GM23338 (cell line): Measurements from ENCODE around the gene DST. TPM values are rescaled to one million over a fixed set of nuclear protein-coding genes. Genes with fewer than 3 reads are reported as not detected.

Source experiments
- CREB1 ChIP-seq: fragments of 250-450 bp; sonication (Bioruptor Pico); IDR thresholded peaks from 2 replicates; pipeline ENCODE4 v1.5.0; 2020; ENCODE audit warnings: low read depth, mild to moderate bottlenecking, moderate library complexity
- EZH2 ChIP-seq: fragments of 200-600 bp; sonication (generic); IDR thresholded peaks from one replicate; pipeline ENCODE4 v1.8.0; 2017; ENCODE audit warnings: antibody characterized with exemption, mild to moderate bottlenecking, low read depth; ENCODE audit not compliant: unreplicated experiment
- EZH2phosphoT487 ChIP-seq: fragments of 200-600 bp; sonication (generic); IDR thresholded peaks from one replicate; pipeline ENCODE4 v1.8.1; 2018; ENCODE audit warnings: antibody characterized with exemption; ENCODE audit not compliant: unreplicated experiment
- JUNB ChIP-seq: IDR thresholded peaks from one replicate; pipeline ENCODE4 v1.6.1; 2016; ENCODE audit warnings: antibody characterized with exemption; ENCODE audit not compliant: unreplicated experiment
- NANOG ChIP-seq: IDR thresholded peaks from 2 replicates; pipeline ENCODE4 v1.6.1; 2016; ENCODE audit warnings: antibody characterized with exemption, borderline replicate concordance
- POLR2AphosphoS5 ChIP-seq: IDR thresholded peaks from 2 replicates; pipeline ENCODE4 v1.6.1; 2016; ENCODE audit warnings: antibody characterized with exemption, low read depth
- STAT1 ChIP-seq: IDR thresholded peaks from one replicate; pipeline ENCODE4 v1.6.1; 2016; ENCODE audit warnings: antibody characterized with exemption; ENCODE audit not compliant: unreplicated experiment
- ZNF331 ChIP-seq: fragments of 250-450 bp; sonication (Bioruptor Pico); IDR thresholded peaks from 2 replicates; pipeline ENCODE4 v1.5.0; 2020; ENCODE audit warnings: low read depth, mild to moderate bottlenecking, moderate library complexity
- polyA plus RNA-seq: library from polyadenylated mRNA; unstranded; fragments of >200 nt; fragmentation: Nextera tagmentation; extraction: Ambion mirVana; gene quantifications from 2 replicates; pipeline ENCODE4 v1.2.1, GENCODE V29; 2016
- total RNA-seq: library from RNA; depleted of rRNA; stranded (reverse); fragments of >200 nt; shearing (Covaris generic); gene quantifications from 2 replicates; pipeline ENCODE4 v1.2.3, GENCODE V29; 2014
- TF ChIP-seq, protein P1 (sequence below): fragments of 250-450 bp; sonication (Bioruptor Pico); IDR thresholded peaks from 2 replicates; pipeline ENCODE4 v1.5.0; 2020; ENCODE audit warnings: mild to moderate bottlenecking, moderate library complexity
- TF ChIP-seq, protein P2 (sequence below): IDR thresholded peaks from 2 replicates; pipeline ENCODE4 v1.6.1; 2016; ENCODE audit warnings: antibody characterized with exemption
- TF ChIP-seq, protein P3 (sequence below): IDR thresholded peaks from one replicate; pipeline ENCODE4 v1.6.1; 2018; ENCODE audit warnings: antibody characterized with exemption; ENCODE audit not compliant: unreplicated experiment

Gene DST
- total and polyA plus RNA-seq, 2 experiments from 2014 or later = 88.7 to 188 TPM

DNA sequence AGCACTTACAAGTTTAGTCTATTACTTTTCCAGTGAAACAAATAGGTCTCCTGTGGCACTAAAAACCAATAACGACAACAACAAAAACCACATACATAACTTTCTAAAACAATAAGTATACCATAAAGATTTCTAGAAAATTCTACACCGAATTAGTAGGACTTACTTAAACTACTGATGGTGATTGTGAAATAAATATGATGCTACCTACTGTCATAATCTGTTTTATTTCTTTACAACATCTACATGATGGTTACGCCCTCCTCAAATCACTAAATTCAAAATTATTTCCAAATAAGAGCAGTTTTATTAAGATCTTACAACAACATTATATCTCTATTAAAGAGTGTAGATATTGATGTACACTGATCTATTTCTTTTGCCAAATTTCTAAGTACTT lies 147.0 kb downstream of the DST start (continued):
- TF ChIP-seq, protein P1, sequence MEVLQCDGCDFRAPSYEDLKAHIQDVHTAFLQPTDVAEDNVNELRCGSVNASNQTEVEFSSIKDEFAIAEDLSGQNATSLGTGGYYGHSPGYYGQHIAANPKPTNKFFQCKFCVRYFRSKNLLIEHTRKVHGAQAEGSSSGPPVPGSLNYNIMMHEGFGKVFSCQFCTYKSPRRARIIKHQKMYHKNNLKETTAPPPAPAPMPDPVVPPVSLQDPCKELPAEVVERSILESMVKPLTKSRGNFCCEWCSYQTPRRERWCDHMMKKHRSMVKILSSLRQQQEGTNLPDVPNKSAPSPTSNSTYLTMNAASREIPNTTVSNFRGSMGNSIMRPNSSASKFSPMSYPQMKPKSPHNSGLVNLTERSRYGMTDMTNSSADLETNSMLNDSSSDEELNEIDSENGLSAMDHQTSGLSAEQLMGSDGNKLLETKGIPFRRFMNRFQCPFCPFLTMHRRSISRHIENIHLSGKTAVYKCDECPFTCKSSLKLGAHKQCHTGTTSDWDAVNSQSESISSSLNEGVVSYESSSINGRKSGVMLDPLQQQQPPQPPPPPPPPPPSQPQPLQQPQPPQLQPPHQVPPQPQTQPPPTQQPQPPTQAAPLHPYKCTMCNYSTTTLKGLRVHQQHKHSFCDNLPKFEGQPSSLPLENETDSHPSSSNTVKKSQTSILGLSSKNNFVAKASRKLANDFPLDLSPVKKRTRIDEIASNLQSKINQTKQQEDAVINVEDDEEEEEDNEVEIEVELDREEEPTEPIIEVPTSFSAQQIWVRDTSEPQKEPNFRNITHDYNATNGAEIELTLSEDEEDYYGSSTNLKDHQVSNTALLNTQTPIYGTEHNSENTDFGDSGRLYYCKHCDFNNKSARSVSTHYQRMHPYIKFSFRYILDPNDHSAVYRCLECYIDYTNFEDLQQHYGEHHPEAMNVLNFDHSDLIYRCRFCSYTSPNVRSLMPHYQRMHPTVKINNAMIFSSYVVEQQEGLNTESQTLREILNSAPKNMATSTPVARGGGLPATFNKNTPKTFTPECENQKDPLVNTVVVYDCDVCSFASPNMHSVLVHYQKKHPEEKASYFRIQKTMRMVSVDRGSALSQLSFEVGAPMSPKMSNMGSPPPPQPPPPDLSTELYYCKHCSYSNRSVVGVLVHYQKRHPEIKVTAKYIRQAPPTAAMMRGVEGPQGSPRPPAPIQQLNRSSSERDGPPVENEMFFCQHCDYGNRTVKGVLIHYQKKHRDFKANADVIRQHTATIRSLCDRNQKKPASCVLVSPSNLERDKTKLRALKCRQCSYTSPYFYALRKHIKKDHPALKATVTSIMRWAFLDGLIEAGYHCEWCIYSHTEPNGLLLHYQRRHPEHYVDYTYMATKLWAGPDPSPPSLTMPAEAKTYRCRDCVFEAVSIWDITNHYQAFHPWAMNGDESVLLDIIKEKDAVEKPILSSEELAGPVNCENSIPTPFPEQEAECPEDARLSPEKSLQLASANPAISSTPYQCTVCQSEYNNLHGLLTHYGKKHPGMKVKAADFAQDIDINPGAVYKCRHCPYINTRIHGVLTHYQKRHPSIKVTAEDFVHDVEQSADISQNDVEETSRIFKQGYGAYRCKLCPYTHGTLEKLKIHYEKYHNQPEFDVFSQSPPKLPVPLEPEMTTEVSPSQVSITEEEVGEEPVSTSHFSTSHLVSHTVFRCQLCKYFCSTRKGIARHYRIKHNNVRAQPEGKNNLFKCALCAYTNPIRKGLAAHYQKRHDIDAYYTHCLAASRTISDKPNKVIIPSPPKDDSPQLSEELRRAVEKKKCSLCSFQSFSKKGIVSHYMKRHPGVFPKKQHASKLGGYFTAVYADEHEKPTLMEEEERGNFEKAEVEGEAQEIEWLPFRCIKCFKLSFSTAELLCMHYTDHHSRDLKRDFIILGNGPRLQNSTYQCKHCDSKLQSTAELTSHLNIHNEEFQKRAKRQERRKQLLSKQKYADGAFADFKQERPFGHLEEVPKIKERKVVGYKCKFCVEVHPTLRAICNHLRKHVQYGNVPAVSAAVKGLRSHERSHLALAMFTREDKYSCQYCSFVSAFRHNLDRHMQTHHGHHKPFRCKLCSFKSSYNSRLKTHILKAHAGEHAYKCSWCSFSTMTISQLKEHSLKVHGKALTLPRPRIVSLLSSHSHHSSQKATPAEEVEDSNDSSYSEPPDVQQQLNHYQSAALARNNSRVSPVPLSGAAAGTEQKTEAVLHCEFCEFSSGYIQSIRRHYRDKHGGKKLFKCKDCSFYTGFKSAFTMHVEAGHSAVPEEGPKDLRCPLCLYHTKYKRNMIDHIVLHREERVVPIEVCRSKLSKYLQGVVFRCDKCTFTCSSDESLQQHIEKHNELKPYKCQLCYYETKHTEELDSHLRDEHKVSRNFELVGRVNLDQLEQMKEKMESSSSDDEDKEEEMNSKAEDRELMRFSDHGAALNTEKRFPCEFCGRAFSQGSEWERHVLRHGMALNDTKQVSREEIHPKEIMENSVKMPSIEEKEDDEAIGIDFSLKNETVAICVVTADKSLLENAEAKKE (CRISPR knock-in tag) = no peak
- no peak for TF ChIP-seq POLR2AphosphoS5
- TF ChIP-seq NANOG = no peak
- TF ChIP-seq JUNB = no peak
- no peak for TF ChIP-seq EZH2phosphoT487
- no peak for TF ChIP-seq STAT1
- TF ChIP-seq EZH2 = no peak
- no peak for TF ChIP-seq CREB1 (CRISPR knock-in tag)
- TF ChIP-seq, protein P2, sequence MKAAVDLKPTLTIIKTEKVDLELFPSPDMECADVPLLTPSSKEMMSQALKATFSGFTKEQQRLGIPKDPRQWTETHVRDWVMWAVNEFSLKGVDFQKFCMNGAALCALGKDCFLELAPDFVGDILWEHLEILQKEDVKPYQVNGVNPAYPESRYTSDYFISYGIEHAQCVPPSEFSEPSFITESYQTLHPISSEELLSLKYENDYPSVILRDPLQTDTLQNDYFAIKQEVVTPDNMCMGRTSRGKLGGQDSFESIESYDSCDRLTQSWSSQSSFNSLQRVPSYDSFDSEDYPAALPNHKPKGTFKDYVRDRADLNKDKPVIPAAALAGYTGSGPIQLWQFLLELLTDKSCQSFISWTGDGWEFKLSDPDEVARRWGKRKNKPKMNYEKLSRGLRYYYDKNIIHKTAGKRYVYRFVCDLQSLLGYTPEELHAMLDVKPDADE = no peak
- TF ChIP-seq, protein P3, sequence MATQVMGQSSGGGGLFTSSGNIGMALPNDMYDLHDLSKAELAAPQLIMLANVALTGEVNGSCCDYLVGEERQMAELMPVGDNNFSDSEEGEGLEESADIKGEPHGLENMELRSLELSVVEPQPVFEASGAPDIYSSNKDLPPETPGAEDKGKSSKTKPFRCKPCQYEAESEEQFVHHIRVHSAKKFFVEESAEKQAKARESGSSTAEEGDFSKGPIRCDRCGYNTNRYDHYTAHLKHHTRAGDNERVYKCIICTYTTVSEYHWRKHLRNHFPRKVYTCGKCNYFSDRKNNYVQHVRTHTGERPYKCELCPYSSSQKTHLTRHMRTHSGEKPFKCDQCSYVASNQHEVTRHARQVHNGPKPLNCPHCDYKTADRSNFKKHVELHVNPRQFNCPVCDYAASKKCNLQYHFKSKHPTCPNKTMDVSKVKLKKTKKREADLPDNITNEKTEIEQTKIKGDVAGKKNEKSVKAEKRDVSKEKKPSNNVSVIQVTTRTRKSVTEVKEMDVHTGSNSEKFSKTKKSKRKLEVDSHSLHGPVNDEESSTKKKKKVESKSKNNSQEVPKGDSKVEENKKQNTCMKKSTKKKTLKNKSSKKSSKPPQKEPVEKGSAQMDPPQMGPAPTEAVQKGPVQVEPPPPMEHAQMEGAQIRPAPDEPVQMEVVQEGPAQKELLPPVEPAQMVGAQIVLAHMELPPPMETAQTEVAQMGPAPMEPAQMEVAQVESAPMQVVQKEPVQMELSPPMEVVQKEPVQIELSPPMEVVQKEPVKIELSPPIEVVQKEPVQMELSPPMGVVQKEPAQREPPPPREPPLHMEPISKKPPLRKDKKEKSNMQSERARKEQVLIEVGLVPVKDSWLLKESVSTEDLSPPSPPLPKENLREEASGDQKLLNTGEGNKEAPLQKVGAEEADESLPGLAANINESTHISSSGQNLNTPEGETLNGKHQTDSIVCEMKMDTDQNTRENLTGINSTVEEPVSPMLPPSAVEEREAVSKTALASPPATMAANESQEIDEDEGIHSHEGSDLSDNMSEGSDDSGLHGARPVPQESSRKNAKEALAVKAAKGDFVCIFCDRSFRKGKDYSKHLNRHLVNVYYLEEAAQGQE = no peak
- no peak for TF ChIP-seq ZNF331 (CRISPR knock-in tag)
